GM18867 (cell line): Measurements from ENCODE around the gene DKK2.
"Not testable (repeated sequence)": the region's sequence is repeated elsewhere in the genome, so short reads cannot be mapped to it uniquely, and the experiment has no call there.

Experiments used
- ATAC-seq: cut with Tn5 transposase; IDR thresholded peaks from one replicate; pipeline ENCODE4 v1.9.1; 2021; ENCODE audit warnings: mild to moderate bottlenecking, moderate library complexity; ENCODE audit not compliant: unreplicated experiment

DKK2 gene

GRCh38 chr4:106914223-106914622, 121.9 kb downstream of the DKK2 start:
- ATAC-seq = no peak

GRCh38 chr4:106909486-106910188, 126.5 kb downstream of the DKK2 start:
- no peak for ATAC-seq

- not testable (repeated sequence) for ATAC-seq
These were observed 128.1 kb downstream of the DKK2 start for GRCh38 chr4:106908049-106908448.

GRCh38 chr4:106907216-106907615, 128.9 kb downstream of the DKK2 start:
- ATAC-seq = no peak

- ATAC-seq = no peak
These were observed 129.4 kb downstream of the DKK2 start for GRCh38 chr4:106906728-106907127.

- ATAC-seq = peak; percentile 81
These were observed 137.4 kb downstream of the DKK2 start for GRCh38 chr4:106898621-106899230.

GRCh38 chr4:106893903-106894302, 142.2 kb downstream of the DKK2 start:
- no peak for ATAC-seq

GRCh38 chr4:106893395-106893881, 142.7 kb downstream of the DKK2 start:
- no peak for ATAC-seq

- no peak for ATAC-seq
These were observed 143.3 kb downstream of the DKK2 start for GRCh38 chr4:106892786-106893185.

- no peak for ATAC-seq
These were observed 160.8 kb downstream of the DKK2 start for GRCh38 chr4:106875340-106875739.
